ENCODE data around the gene TMEM116. TPM values are rescaled to one million over a fixed set of nuclear protein-coding genes. Genes with fewer than 3 reads are reported as not detected.

The TMEM116 gene
- polyA plus RNA-seq, 3 donors = 25.2 to 37.1 (median 32.0) TPM

GRCh38 chr12:111936869-111937268 is 76.1 kb downstream of the TMEM116 start:
- DNase-seq (ENCODE audit: extremely low read depth in 1 of 11, low read depth in 9 of 11, low spot score in 4 of 11) = no peak

GRCh38 chr12:111932241-111932640 is 80.7 kb downstream of the TMEM116 start:
- no peak for DNase-seq (ENCODE audit: extremely low read depth in 1 of 11, low read depth in 9 of 11, low spot score in 4 of 11)

DNA sequence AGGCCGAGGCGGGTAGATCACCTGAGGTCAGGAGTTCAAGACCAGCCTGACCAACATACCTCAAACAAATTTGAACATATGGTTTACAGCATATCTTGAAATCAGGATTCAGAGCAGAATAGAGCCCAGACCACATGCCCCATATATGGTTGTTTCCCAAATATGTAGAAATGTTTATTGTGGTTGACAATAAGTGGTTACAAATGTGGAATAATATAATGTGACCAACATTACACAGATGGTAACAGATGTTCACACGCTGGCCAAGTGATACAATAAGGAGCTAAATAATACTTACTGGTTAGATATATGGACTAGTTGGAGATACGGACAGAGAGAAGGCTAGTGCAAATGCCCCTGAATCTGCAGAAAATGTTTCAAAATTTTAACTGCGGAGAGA is 85.6 kb downstream of the TMEM116 start:
- DNase-seq (ENCODE audit: extremely low read depth in 1 of 11, low read depth in 9 of 11, low spot score in 4 of 11) = no peak

- DNase-seq (ENCODE audit: extremely low read depth in 1 of 11, low read depth in 9 of 11, low spot score in 4 of 11) = no peak
Observed at GRCh38 chr12:111926631-111927030, 86.3 kb downstream of the TMEM116 start.

DNA sequence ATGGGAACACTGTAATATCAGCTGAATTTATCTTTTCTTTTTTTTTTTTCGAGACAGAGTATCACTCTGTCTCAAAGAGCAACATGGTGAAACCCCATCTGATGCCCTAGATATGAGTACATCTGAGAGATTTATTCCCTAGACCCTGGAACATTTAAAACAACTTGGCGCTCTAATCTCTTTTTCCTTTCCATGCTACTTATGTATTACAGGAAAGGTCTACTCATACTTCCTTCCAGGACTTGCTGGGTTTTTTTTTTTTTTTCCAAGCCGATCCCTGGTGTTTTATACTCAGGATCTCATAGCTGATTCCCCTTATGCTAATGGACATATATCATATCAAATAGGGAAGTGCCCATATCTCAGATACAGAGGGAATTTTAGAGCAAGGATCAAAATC is 87.8 kb downstream of the TMEM116 start:
- no peak for DNase-seq (ENCODE audit: extremely low read depth in 1 of 11, low read depth in 9 of 11, low spot score in 4 of 11)

DNA sequence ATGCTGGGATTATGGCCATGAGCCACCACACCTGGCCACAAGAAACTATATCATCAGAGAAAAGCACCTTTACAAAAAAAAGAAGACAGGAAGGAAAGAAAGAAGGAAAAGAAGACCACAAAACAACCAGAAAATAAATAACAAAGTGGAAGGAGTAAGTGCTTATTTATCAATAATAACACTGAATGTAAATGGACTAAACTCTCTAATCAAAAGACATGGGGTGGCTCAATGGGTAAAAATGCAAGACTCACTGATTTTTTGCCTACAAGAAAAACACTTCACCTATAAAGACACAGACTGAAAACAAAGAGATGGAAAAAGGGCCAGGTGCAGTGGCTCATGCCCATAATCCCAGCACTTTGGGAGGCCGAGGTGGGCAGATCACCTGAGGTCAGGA is 105.2 kb downstream of the TMEM116 start:
- no peak for DNase-seq (ENCODE audit: extremely low read depth in 1 of 11, low read depth in 9 of 11, low spot score in 4 of 11)

- no peak for DNase-seq (ENCODE audit: extremely low read depth in 1 of 11, low read depth in 9 of 11, low spot score in 4 of 11)
Observed at GRCh38 chr12:111905502-111905901, 107.5 kb downstream of the TMEM116 start.

- no peak for DNase-seq (ENCODE audit: extremely low read depth in 1 of 11, low read depth in 9 of 11, low spot score in 4 of 11)
Observed at GRCh38 chr12:111904446-111904975, 108.5 kb downstream of the TMEM116 start.

- no peak for DNase-seq (ENCODE audit: extremely low read depth in 1 of 11, low read depth in 9 of 11, low spot score in 4 of 11)
Observed at GRCh38 chr12:111901182-111901581, 111.8 kb downstream of the TMEM116 start.

- DNase-seq (ENCODE audit: extremely low read depth in 1 of 11, low read depth in 9 of 11, low spot score in 4 of 11) = no peak
Observed at GRCh38 chr12:111894556-111894955, 118.4 kb downstream of the TMEM116 start.

DNA sequence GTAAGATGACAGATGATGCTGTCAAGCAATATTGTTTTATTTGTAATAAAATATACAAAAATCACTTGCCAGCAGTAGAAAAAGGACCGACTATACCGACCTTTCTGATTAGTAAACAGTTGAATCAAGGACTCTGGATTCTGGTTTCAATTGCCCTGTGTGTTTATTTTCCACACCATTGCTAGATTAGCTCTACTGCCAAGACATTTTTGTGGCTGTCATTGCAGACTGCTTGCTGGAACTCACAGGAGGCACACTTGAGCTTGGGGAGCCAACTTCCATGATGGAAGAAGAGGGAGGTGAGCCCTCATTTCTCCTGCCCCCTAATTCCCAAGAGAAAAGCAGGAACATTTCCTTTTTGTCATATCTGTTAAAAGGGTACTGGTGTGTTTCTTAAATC is 119.7 kb downstream of the TMEM116 start:
- DNase-seq (ENCODE audit: extremely low read depth in 1 of 11, low read depth in 9 of 11, low spot score in 4 of 11) = no peak

GRCh38 chr12:111887926-111888745 is 124.8 kb downstream of the TMEM116 start:
- DNase-seq (ENCODE audit: extremely low read depth in 1 of 11, low read depth in 9 of 11, low spot score in 4 of 11) = no peak

DNA sequence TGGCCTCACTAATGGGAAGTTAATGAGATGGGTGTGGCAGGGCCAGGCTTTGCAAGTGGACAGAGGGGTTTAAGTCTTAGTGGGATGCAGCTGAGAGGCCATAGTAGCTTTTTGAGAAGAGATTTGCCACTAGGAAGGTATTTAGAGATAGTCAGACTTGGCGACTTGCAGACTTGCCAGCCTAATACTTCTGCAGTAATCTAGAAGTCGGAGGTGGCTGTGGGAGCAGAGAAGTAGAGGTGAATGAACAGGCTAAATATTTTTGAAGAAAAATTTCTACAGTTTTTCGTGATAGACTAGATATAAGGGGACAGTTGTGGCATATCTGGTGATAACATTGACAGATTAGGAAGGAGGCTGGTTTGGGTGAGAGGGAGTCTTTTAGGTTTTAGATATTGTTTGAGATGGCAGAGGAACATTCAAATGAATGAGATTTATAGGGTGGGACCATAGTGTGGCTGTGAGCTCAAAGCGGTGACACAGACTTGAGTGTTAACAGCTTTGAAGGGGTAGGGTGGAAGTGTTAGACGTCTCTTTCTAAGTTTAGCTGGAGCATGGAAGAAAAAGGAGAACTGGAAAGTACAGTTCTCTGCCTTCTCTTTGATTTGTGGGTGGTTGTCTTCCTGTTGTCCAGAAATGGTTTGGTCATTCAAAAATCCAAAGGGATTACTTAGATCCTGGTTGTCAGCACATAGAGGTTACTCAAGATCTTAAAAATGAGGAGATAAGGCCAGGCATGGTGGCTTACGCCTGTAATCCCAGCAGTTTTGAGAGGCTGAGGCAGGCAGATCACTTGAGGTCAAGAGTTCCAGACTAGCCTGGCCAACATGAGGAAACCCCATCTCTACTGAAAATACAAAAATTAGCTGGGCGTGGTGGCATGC is 126.1 kb downstream of the TMEM116 start:
- DNase-seq (ENCODE audit: extremely low read depth in 1 of 11, low read depth in 9 of 11, low spot score in 4 of 11) = no peak

DNA sequence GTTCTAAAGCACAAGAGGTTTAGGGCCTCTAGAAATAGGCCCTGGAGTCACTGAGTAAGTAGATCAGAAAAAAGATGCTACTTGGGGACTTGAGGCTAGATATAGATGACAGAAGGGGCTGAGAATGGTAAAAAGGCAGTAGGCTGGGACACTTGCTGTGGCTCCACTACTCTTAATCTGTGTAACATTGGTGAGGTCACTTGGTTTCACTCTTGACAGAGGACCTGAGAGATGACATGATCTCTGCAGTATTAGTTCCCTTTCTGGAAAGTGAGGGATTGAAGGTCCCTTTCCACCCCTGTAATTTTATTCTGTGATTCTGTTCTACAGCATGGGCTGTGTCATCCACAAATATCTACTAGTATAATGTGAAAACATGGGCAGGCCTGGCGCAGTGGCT is 131.2 kb downstream of the TMEM116 start:
- no peak for DNase-seq (ENCODE audit: extremely low read depth in 1 of 11, low read depth in 9 of 11, low spot score in 4 of 11)

Other genes with a start within 250 kb of the TMEM116 start
- 100 to 1,000 TPM in 2 of 3 donors, 10 to 100 TPM in 1; 97.2 to 119 (median 101) TPM for gene ALDH2, start 246.2 kb downstream of the TMEM116 start, polyA plus RNA-seq (ENCODE audit: insufficient read length in 3 of 3)
- gene MAPKAPK5, start 170.9 kb downstream of the TMEM116 start, polyA plus RNA-seq (ENCODE audit: insufficient read length in 3 of 3) = 10 to 100 TPM; 48.2 to 54.5 (median 54.1) TPM
- 100 to 1,000 TPM; 158 to 172 (median 165) TPM for gene ERP29, start 261 bp upstream of the TMEM116 start, polyA plus RNA-seq (ENCODE audit: insufficient read length in 3 of 3)
- gene NAA25, start 95.6 kb upstream of the TMEM116 start, polyA plus RNA-seq (ENCODE audit: insufficient read length in 3 of 3) = 10 to 100 TPM; 18.0 to 27.4 (median 21.4) TPM
- 10 to 100 TPM; 35.0 to 42.2 (median 39.0) TPM for gene TRAFD1, start 112.4 kb upstream of the TMEM116 start, polyA plus RNA-seq (ENCODE audit: insufficient read length in 3 of 3)

All from renal cortex interstitium (tissue), 11 donors.